M059J (cell line): ENCODE results near the gene OR2A25. TPM values are rescaled to one million over a fixed set of nuclear protein-coding genes. Genes with fewer than 3 reads are reported as not detected.
"Not testable (repeated sequence)": the region's sequence is repeated elsewhere in the genome, so short reads cannot be mapped to it uniquely, and the experiment has no call there.

ENCODE experiments used
- DNase-seq: peaks from one replicate; pipeline ENCODE4 v3.0.0-alpha.2; 2012; ENCODE audit warnings: low read depth
- total RNA-seq: library from RNA; depleted of rRNA; stranded (reverse); fragments of >200 nt; shearing (Covaris generic); gene quantifications from 2 replicates; pipeline ENCODE4 v1.2.3, GENCODE V29; 2014; rRNA removed

The OR2A25 gene, protein sequence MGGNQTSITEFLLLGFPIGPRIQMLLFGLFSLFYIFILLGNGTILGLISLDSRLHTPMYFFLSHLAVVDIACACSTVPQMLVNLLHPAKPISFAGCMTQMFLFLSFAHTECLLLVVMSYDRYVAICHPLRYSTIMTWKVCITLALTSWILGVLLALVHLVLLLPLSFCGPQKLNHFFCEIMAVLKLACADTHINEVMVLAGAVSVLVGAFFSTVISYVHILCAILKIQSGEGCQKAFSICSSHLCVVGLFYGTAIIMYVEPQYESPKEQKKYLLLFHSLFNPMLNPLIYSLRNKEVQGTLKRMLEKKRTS
- not detected in 2 replicates for total RNA-seq

DNA sequence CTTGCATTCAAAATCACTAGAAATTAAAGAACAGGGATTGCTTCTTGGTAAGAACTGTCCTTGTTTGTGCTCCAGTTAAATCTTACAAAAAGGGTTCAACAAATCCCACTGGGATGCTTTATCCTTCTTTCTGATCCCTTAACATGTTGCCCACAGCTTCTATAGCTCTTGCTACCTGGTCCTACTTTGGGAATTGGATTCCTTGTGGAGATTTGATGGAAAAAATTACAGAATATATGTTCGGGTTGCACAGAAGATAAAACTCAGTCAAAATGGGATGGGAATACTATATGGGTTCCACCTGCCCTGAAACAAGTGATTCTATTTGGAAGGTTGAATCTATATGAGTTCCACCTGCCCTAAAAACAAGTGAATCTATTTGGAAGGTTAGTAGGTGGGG lies at the start of gene OR2A25:
Gene OR2A25, plus strand, starts transcription at position 301 of the 400 bp plus-strand sequence. CDS start 4,409 bp downstream, outside the sequence.
- DNase-seq, result no peak

DNA sequence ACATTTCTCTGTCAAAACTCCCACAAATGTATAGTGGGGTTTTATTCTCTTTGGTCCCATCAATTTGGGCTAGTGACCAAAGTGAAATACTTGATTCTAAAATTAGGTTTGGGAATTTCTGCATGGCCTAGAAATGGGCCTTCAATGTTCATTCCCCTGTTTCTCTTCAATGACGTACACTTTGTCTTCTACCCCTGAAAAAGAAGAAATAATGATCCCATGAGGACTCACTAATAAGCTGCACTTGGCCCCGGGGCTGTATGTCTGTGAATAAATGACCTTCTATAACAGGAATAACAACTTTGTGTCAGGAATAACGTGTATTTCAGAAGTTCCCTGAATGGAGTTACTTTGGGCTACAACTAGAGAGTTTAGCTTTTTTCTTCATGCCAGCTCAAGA lies 49.3 kb upstream of the OR2A25 start:
- DNase-seq, result no peak

DNA sequence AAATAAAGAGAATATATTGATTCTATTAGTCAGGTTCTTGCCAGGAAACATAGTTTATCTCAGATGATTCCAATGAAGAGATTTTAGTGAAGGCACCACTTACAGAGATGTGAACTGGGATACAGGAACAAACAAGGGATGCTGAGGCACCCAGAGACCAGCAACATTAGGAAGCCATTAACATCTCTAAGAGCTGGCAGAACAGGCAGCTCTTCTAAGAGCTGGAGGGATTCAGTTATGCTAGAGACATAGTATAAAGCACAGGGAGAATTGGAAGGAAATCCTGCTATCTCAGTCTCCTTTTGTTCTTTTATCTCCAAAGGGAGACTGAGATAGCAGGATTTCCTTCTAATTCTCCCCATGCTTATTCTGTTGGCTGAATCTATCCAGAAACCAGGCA lies 47.4 kb upstream of the OR2A25 start:
- DNase-seq, result no peak

GRCh38 chr7:144023171-144023827 lies 46.3 kb upstream of the OR2A25 start:
- DNase-seq, result no peak

- no peak for DNase-seq
These were observed 45.4 kb upstream of the OR2A25 start for GRCh38 chr7:144024213-144024612.

DNA sequence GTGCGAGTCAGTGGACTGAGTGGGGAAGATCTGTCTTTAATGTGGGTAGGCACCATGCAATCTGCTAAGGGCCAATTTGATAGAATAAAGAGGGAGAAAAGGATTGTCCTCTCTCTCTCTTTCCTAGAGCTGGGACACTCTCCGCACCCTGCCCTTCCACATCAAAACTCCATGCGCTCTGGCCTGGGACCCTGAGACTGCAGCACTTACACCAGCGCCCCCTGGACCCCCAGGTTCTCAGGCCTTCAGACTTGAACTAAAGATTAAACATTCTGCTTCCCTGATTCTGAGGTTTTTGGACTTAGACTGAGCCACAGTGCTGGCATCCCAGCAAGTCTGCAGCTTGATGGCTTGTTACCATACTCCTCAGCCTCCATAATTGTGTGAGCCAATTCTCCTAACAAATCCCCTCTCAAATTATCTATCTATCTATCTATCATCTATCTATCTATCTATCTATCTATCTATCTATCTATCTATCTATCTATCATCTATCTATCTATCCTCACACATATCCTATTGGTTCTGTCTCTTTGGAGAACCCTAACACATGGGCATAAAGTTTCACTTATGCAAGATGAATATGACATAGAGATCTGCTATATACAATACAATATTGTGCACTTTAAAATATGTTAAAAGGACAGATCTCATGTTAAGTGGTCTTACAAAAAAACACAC lies 43.3 kb upstream of the OR2A25 start:
- no peak for DNase-seq

DNA sequence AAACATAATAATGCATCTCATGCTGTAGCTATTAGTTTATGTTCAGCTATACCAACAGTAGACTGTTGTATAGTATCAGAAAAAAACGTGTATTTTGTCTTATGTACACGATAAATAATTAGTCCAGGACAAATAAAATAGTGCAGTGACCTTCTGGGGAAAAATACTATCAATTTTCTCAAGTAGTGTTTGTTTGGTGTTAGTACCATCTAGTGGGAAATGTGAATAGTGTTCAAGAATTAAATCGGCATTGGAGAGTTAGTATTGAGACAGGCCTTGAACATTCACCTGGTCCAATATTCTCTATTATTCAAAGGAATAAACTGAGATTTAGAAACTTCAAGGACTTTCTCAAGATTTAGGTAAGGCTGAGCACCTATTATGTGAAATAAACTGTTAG lies 42.5 kb upstream of the OR2A25 start:
- DNase-seq, result peak; percentile 35

DNA sequence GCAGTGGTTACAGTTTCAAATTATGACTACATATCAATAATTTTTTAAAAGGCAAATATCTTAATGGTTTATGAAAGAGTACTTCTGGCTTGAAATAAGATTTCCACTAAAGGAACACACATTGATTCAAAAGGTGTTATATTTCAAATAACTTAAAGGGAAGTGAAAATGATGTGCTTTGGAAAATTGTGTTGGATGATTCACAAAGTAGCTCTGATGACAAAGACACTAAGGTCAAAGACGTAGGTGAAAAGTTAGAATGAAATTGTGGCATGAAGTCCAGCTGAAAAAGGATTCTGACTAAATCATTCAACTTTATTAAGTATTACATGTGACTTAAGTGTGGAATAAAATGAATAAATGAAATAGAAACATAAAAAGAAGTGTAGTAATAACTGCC lies 41.6 kb upstream of the OR2A25 start:
- DNase-seq, result peak; percentile 9

GRCh38 chr7:144028547-144028946 lies 41.1 kb upstream of the OR2A25 start:
- no peak for DNase-seq

GRCh38 chr7:144032516-144032915 lies 37.1 kb upstream of the OR2A25 start:
- no peak for DNase-seq

GRCh38 chr7:144032985-144033709 lies 36.5 kb upstream of the OR2A25 start:
- DNase-seq, result no peak

- no peak for DNase-seq
These were observed 34.2 kb upstream of the OR2A25 start for GRCh38 chr7:144035385-144035784.

GRCh38 chr7:144036302-144036885 lies 33.2 kb upstream of the OR2A25 start:
- DNase-seq, result no peak

GRCh38 chr7:144037414-144038035 lies 32.1 kb upstream of the OR2A25 start:
- no peak for DNase-seq

- DNase-seq, result no peak
These were observed 30.7 kb upstream of the OR2A25 start for GRCh38 chr7:144038887-144039286.

GRCh38 chr7:144048648-144049047 lies 21.0 kb upstream of the OR2A25 start, which contains the start of gene OR2A5:
TSS of gene OR2A5 (plus strand) at chr7:144048948. CDS start at chr7:144050402, 1,454 bp downstream.
- no peak for DNase-seq

DNA sequence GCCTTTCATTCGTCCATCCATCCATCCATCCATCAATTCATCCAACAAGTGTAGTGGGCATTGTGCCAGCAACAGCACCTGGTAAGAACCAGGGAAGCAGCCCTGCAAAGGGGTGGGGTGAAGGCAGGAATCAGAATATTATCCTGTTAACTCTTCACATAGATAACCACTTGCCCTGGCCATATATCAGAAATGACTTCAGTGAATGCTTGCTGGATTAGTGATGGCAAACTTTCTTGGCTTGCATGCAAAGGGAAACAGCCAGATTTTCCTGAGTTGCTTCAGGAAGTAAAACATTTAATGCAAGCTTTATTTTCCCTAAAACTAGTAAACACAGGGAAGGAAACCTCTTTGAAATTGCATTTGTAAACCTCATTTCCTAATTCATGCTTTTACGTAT lies 20.1 kb upstream of the OR2A25 start:
- DNase-seq, result no peak

- DNase-seq, result peak; percentile 16
These were observed 19.5 kb upstream of the OR2A25 start for GRCh38 chr7:144050093-144050492.

DNA sequence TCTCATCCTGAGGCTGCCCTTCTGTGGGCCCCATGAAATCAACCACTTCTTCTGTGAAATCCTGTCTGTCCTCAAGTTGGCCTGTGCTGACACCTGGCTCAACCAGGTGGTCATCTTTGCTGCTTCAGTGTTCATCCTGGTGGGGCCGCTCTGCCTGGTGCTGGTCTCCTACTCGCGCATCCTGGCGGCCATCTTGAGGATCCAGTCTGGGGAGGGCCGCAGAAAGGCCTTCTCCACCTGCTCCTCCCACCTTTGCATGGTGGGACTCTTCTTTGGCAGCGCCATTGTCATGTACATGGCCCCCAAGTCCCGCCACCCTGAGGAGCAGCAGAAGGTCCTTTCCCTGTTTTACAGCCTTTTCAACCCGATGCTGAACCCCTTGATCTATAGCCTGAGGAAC lies 18.7 kb upstream of the OR2A25 start:
- not testable (repeated sequence) for DNase-seq

DNA sequence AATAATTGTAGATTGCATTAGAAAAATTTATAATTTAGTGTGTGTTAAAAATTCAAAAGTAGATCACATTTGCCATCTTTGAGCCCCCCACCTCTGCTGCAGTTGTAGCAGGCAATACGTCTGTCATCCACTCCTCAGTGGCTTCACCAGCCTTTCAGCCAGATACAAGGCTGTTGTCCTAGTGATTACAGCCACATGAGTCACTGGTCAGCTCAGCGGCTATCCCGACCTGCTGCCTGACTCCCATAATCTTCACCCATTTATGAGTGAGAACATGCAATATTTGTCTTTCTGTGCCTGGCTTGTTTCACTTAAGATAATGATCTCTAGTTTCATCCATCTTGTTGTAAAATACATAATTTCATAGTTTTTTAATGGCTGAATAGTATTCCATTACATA lies 11.7 kb upstream of the OR2A25 start:
- peak; percentile 61 for DNase-seq

DNA sequence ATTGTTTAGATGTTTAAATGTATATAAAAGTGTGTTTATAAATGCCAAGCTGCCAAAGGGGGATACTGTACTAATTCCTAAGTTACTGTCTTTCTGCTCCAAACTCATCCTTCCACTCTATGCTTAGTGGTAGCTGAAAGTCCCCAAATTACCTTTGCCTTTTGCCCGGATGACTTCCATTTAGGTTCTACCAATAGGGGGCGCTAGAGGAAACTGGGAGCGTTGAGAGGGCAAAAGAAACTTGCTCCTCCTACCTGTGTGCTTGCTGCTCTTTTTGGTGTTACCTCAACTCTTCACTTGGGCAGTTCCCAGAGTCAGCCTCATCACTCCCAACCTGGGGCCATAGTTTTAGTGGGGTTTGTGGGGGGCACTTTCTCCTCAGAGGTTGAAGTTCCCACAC lies 5.9 kb upstream of the OR2A25 start:
- DNase-seq, result no peak
